ENCODE results near the gene ZFPM1. TPM values are rescaled to one million over a fixed set of nuclear protein-coding genes. Genes with fewer than 3 reads are reported as not detected.

ZFPM1 gene
- total and polyA plus RNA-seq, 4 donors, result 0.59 to 8.7 (median 5.7) TPM

DNA sequence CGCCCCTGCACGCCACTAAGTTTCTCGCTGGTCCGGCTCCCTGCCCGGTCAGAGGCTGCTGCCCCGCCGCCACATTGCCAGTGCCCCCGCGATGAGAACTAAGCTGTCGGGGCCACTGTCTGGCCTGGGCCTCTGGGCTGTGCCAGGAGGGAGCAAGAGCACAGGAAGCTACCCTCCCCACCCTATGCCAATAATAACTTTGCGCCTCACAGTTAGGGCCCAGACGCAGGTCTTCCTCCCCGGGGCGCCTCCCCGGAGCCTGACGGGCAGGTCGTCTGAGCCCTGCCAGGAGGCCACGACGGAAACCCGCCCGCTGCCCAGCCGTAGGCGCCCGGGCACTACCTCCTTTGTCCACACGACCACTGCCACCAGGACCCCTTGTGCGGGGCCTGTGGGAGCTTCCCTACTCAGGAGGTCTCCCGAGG, 1.5 kb downstream of the ZFPM1 start:
- Histone ChIP-seq H3K4me3 (ENCODE audit: low read depth, low read length) (peak overlapping the region; percentile 39), H3K27me3 (ENCODE audit: control insufficient read depth, insufficient read depth, low read length) (peaks cover 13% of the 10 kb centered on the region), H3K9me3 (ENCODE audit: control insufficient read depth, insufficient read depth, low read length) (no peaks in the 10 kb centered on the region), H3K27ac (ENCODE audit: low read depth, low read length) (no peak overlapping the region), H3K36me3 (ENCODE audit: control insufficient read depth, insufficient read depth, low read length) (peaks cover 6% of the 10 kb centered on the region), H3K4me1 (ENCODE audit: control insufficient read depth, insufficient read depth, low read length) (peaks cover 43% of the 10 kb centered on the region)
- WGBS (ENCODE audit: insufficient coverage), result 17% methylated on average over 27 of the region's 27 CpGs
- DNase-seq (ENCODE audit: low read depth in 4 of 6, low spot score in 6 of 6), result no peak

- H3K27me3 ChIP-seq (ENCODE audit: control insufficient read depth, insufficient read depth, low read length), result peaks cover 13% of the 10 kb centered on the region
- peak in 3 of 6 donors; percentile 20 to 71 (median 48) for DNase-seq (ENCODE audit: low read depth in 4 of 6, low spot score in 6 of 6)
- WGBS (ENCODE audit: insufficient coverage), result 1% methylated on average over 64 of the region's 68 CpGs
- H3K36me3 ChIP-seq (ENCODE audit: control insufficient read depth, insufficient read depth, low read length), result peaks cover 6% of the 10 kb centered on the region
- H3K4me3 ChIP-seq (ENCODE audit: low read depth, low read length), result peak overlapping the region; percentile 39
- H3K9me3 ChIP-seq (ENCODE audit: control insufficient read depth, insufficient read depth, low read length), result no peaks in the 10 kb centered on the region
- H3K27ac ChIP-seq (ENCODE audit: low read depth, low read length), result no peak overlapping the region
- peaks cover 43% of the 10 kb centered on the region for H3K4me1 ChIP-seq (ENCODE audit: control insufficient read depth, insufficient read depth, low read length)
Measured at GRCh38 chr16:88455610-88456355, 2.7 kb downstream of the ZFPM1 start.

DNA sequence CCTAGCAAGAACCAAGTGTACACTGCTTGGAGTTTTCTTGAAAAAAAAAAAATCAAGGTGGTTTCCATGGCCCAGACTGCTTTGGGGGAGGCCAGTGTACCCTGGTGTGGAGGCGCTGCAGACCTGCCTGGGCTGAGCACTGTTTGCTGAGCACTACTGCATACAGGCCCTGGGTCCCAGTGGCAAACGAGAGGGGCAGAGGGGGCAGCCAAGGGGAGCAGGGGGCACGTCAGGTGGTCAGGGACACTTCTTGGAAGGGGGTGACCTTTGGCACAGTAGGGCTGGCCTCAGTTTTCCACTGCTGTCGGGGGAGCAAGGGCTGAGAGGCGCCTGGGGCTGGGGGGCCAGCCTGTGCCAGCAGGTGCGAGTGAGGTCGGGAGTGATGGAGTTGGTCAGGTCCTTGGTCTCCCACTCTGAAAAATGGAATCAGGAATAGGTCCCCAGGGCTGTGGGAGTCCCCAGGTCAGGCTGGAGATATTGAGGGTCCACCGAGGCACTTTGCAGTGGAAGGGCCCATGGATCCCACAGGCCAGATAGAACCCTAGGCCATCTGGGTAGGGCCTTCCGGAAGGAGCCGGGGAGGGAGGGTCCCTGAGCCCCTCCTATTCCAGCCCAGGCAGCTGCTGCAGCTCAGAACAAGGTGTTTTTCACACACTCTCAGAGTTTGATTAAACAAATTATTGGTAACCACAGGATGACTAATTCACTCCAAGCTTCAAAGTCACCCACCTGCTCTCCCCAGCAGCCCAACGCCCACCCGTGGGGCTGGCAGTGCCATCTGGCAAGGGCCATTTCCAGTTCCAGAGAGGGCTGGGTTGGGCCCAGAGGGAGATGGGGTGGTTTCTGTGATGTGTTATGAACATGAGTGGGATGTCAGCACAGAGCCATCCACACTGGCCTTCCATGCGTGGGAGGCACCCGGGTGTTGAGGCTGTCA, 3.5 kb downstream of the ZFPM1 start:
- Histone ChIP-seq H3K27ac (ENCODE audit: low read depth, low read length) (no peak overlapping the region), H3K9me3 (ENCODE audit: control insufficient read depth, insufficient read depth, low read length) (no peaks in the 10 kb centered on the region), H3K27me3 (ENCODE audit: control insufficient read depth, insufficient read depth, low read length) (peaks cover 13% of the 10 kb centered on the region), H3K4me1 (ENCODE audit: control insufficient read depth, insufficient read depth, low read length) (peaks cover 43% of the 10 kb centered on the region), H3K4me3 (ENCODE audit: low read depth, low read length) (peak overlapping the region; percentile 39), H3K36me3 (ENCODE audit: control insufficient read depth, insufficient read depth, low read length) (peaks cover 6% of the 10 kb centered on the region)
- DNase-seq (ENCODE audit: low read depth in 4 of 6, low spot score in 6 of 6), result no peak
- 76% methylated on average over 14 of the region's 14 CpGs for WGBS (ENCODE audit: insufficient coverage)

- WGBS (ENCODE audit: insufficient coverage), result 77% methylated on average over 18 of the region's 20 CpGs
- H3K4me1 ChIP-seq (ENCODE audit: control insufficient read depth, insufficient read depth, low read length), result peaks cover 40% of the 10 kb centered on the region
- H3K27me3 ChIP-seq (ENCODE audit: control insufficient read depth, insufficient read depth, low read length), result peaks cover 13% of the 10 kb centered on the region
- no peak overlapping the region for H3K4me3 ChIP-seq (ENCODE audit: low read depth, low read length)
- no peak overlapping the region for H3K27ac ChIP-seq (ENCODE audit: low read depth, low read length)
- no peak for DNase-seq (ENCODE audit: low read depth in 4 of 6, low spot score in 6 of 6)
- H3K36me3 ChIP-seq (ENCODE audit: control insufficient read depth, insufficient read depth, low read length), result peaks cover 10% of the 10 kb centered on the region
- no peaks in the 10 kb centered on the region for H3K9me3 ChIP-seq (ENCODE audit: control insufficient read depth, insufficient read depth, low read length)
Measured at GRCh38 chr16:88458039-88458772, 5.1 kb downstream of the ZFPM1 start.

- 90% methylated on average over 11 of the region's 12 CpGs for WGBS (ENCODE audit: insufficient coverage)
- Histone ChIP-seq H3K9me3 (ENCODE audit: control insufficient read depth, insufficient read depth, low read length) (no peaks in the 10 kb centered on the region), H3K36me3 (ENCODE audit: control insufficient read depth, insufficient read depth, low read length) (peaks cover 10% of the 10 kb centered on the region), H3K4me1 (ENCODE audit: control insufficient read depth, insufficient read depth, low read length) (peaks cover 39% of the 10 kb centered on the region), H3K4me3 (ENCODE audit: low read depth, low read length) (no peak overlapping the region), H3K27ac (ENCODE audit: low read depth, low read length) (no peak overlapping the region), H3K27me3 (ENCODE audit: control insufficient read depth, insufficient read depth, low read length) (peaks cover 13% of the 10 kb centered on the region)
- no peak for DNase-seq (ENCODE audit: low read depth in 4 of 6, low spot score in 6 of 6)
Measured at GRCh38 chr16:88458773-88459235, 5.7 kb downstream of the ZFPM1 start.

DNA sequence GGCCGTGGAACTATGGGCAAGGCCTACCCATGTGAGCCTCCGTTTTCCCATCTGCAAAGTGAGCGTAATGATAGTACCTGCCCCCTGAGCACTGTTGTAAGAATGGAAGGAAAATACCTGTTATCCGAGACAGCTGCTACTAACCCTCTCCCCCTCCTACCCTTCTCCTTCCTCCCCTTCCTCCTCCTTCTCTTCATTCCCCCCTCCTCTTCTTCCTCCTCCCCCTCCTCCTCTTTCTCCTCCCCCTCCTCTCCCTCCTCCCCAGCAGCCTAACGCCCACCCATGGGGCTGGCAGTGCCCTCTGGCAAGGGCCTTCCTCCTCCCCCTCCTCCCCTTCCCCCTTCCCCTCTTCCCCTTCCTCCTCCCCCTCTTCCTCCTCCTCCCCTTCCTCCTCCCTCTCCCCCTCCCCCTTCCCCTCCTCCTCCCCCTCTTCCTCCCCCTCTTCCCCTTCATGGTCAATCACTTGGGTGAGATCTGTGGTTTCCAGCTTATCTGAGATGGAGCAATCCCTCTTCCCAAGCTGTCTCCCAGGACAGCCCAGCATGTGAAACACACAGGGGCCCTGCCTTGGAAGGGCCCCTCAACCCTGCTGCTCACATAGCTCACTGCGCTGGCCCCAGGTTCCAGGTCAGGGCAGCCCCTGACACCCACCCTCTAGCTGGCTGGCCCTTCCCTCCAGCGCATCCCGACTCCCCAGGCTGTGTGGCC, 6.4 kb downstream of the ZFPM1 start:
- peaks cover 6% of the 10 kb centered on the region for H3K27me3 ChIP-seq (ENCODE audit: control insufficient read depth, insufficient read depth, low read length)

GRCh38 chr16:88460496-88461330, 7.6 kb downstream of the ZFPM1 start:
- Histone ChIP-seq H3K27ac (ENCODE audit: low read depth, low read length) (no peak overlapping the region), H3K9me3 (ENCODE audit: control insufficient read depth, insufficient read depth, low read length) (no peaks in the 10 kb centered on the region), H3K36me3 (ENCODE audit: control insufficient read depth, insufficient read depth, low read length) (peaks cover 23% of the 10 kb centered on the region), H3K4me3 (ENCODE audit: low read depth, low read length) (no peak overlapping the region), H3K27me3 (ENCODE audit: control insufficient read depth, insufficient read depth, low read length) (peaks cover 2% of the 10 kb centered on the region), H3K4me1 (ENCODE audit: control insufficient read depth, insufficient read depth, low read length) (peaks cover 28% of the 10 kb centered on the region)
- no peak for DNase-seq (ENCODE audit: low read depth in 4 of 6, low spot score in 6 of 6)
- 88% methylated on average over 22 of the region's 32 CpGs for WGBS (ENCODE audit: insufficient coverage)

More for the DNA sequence above, 6.4 kb downstream of the ZFPM1 start:
- Histone ChIP-seq H3K4me3 (ENCODE audit: low read depth, low read length) (no peak overlapping the region), H3K4me1 (ENCODE audit: control insufficient read depth, insufficient read depth, low read length) (peaks cover 32% of the 10 kb centered on the region), H3K27ac (ENCODE audit: low read depth, low read length) (no peak overlapping the region), H3K36me3 (ENCODE audit: control insufficient read depth, insufficient read depth, low read length) (peaks cover 17% of the 10 kb centered on the region), H3K9me3 (ENCODE audit: control insufficient read depth, insufficient read depth, low read length) (no peaks in the 10 kb centered on the region)
- WGBS (ENCODE audit: insufficient coverage), result 89% methylated on average over 5 of the region's 8 CpGs
- no peak for DNase-seq (ENCODE audit: low read depth in 4 of 6, low spot score in 6 of 6)

Measured in spinal cord (tissue), 10 donors.